Astrocyte of the cerebellum (primary cell): ENCODE data around the gene SPTBN5.

Source experiments
- DNase-seq: peaks from one replicate; pipeline ENCODE4 v3.0.0-alpha.2; 2011; ENCODE audit warnings: low read depth
- H3K4me3 ChIP-seq: 2 replicates; pipeline ENCODE4 v1.5.1; 2011; ENCODE audit warnings: mild to moderate bottlenecking, low read depth, low read length, moderate library complexity
- CTCF ChIP-seq: IDR thresholded peaks from 2 replicates; pipeline ENCODE4 v1.5.1; 2012; ENCODE audit warnings: low read length, low read depth, moderate library complexity, mild to moderate bottlenecking; ENCODE audit errors: missing control alignments
- in situ Hi-C: cut with HindIII; loops from 2 replicates; pipeline ENCODE4 v1.10.0; 2017; ENCODE audit warnings: low sequenced_read_pairs

SPTBN5 gene

DNA sequence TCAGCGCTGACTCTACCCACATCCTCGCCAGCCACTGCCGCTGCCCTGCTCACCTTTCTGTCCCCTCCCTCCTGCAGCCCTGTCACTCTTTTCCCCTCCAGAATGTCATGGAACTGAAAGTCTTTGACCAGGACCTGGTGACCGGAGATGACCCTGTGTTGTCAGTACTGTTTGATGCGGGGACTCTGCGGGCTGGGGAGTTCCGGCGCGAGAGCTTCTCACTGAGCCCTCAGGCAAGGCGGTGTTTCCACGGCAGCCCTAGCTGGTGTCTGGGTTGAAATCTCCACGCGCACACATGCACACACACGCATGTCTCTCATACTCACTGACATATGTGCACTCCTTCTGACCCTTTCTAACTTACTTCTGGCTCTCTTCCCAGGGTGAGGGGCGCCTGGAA, 53.2 kb downstream of the SPTBN5 start:
- no peak overlapping the region for H3K4me3 ChIP-seq
- in situ Hi-C loops, result no loop called here
- no peak for TF ChIP-seq CTCF
- DNase-seq, result no peak

- DNase-seq, result no peak
- in situ Hi-C loops, result no loop called here
- no peak for TF ChIP-seq CTCF
- no peak overlapping the region for H3K4me3 ChIP-seq
Observed at GRCh38 chr15:41839781-41840491, 53.9 kb downstream of the SPTBN5 start.

- no peak within 1 kb of the TSS for H3K4me3 ChIP-seq
- no peak for DNase-seq
- TF ChIP-seq CTCF, result no peak
- in situ Hi-C loops, result no loop called here
Observed at GRCh38 chr15:41838400-41838897, 55.4 kb downstream of the SPTBN5 start, which contains the start of gene PLA2G4B. Gene PLA2G4B, plus strand, starts transcription at chr15:41838847. Its CDS starts 67 bp downstream, at chr15:41838914.

GRCh38 chr15:41836713-41837454, 57.0 kb downstream of the SPTBN5 start:
- no peak overlapping the region for H3K4me3 ChIP-seq
- no peak for TF ChIP-seq CTCF
- no peak for DNase-seq
- in situ Hi-C loops, result no loop called here

DNA sequence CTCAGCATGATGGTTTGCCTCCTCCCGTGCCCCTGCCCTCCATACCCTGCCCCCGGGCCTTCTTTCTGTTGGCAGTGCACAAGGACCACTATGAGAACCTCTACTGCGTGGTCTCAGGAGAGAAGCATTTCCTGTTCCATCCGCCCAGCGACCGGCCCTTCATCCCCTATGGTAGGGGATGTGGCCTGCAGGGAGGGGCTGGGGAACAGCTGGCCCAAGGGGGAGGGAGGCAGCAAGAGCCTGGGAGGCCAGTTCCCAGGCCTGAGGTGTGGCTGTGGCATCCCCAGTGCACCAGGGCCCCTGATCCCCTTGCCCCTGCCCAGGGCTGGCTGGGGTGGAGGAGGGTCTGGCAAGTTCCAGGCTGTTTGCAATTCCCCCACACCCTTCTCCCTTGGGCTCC, 57.8 kb downstream of the SPTBN5 start:
- in situ Hi-C loops, result no loop called here
- no peak for TF ChIP-seq CTCF
- DNase-seq, result no peak
- no peak overlapping the region for H3K4me3 ChIP-seq

DNA sequence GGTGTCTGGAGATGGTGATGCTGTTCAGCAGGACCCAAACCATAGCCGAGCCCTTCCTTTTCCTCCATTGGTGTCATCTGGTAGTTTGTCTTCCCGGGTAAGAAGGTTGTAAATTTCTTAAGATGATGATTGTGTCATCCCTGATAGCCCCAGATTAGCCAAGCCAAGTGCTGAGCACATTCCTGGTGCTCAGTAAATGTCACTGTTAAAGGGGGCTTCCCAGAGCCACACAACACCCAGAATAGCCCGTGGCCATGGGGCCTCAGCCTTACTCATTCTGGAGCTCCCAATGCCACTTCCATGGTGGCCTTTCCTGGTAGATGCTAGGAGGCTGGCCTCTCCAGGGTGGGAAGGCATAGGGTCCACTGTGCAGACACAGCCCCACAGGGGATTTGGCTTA, 59.8 kb downstream of the SPTBN5 start:
- TF ChIP-seq CTCF, result no peak
- DNase-seq, result no peak
- no peak overlapping the region for H3K4me3 ChIP-seq
- in situ Hi-C loops, result no loop called here
